Activated effector memory CD4-positive, alpha-beta T cell treated with Interleukin-2 at 50 U/mL for 16 hours (primary cell): Measurements from ENCODE around the gene ATP6V1A.

Experiments
- DNase-seq: peaks from one replicate; pipeline ENCODE4 v3.0.0-alpha.2; 2020

ATP6V1A gene

DNA sequence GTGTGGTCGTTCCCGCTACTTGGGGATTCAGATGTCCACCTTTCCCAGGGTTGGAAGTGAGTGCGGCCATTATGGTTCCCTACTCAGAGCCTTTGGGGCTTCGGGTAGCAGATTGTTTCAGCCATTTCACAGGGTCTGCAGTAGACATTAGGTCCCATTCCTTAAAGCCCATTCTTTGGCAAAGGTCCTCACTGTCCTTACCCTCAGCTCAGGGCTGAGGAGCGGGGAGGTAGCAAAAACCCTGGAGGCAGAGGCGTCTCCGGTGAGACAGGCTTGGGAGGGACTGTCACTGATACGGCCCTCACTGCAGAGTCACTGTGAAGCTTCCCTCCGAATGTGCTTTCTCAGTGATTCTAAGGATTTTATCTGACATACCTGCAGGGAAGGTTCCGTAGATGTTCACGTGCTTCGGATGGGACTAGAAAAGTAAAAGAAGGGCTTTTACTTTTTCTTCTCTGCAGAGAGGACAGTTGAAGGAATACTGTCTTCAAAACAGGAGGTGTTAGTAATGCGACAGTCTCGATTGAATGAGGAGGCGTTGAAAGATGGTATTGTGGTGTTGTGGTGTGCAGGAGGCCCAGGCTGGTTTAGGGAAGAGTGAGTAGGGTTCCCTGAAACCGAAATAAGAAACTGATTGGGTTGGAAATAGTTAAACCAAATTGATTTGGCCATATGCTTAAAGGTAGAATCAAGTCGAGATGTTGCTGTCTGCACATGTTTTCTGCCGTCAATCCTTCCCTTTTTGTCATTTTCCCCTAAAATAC is 630 bp downstream of the ATP6V1A start:
- DNase-seq = no peak

DNA sequence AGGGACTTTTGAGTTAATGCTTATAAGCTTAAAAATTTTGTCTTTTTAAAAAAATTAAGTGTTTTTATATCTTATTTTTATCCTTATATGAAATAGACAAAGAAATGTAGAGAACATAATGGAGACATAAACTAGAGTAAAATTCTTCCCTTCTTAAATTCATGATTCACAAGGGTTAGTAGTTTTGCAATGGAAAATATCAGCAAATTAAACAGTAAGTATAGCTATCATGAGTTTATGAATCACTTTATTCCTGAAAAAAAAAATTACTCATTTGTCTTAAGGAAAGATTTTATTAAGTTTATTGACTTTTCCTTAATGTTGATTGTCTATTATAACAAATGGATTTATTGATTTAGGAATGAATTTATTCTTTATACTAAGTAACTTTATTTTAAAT is 4.3 kb downstream of the ATP6V1A start:
- no peak for DNase-seq

DNA sequence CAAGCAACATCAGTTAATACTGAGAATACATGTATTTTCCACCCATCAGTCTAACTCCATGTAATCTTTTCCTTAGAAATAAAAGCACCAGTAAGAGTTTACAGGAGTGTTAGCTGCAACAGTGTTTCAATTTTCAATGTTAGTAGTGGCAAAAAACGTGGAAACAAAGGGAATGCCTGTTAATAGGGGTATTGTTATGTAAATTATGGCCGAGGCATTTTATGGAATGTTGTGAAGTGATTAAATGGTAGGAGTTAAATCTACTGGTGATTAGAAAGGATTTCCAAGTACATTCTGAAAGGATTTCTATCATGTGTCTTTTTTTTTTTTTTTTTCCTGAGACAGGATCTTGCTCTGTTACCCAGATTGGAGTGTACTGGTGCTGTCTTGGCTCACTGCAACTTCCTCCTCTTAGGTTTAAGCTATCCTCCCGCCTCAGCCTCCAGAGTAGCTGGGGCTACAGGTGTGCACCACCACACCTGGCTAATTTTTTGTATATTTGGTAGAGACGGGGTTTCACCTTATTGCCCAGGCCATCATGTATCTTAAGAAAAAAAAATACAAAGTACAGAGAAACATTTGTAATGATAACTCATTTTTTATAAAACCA is 6.6 kb downstream of the ATP6V1A start:
- no peak for DNase-seq

DNA sequence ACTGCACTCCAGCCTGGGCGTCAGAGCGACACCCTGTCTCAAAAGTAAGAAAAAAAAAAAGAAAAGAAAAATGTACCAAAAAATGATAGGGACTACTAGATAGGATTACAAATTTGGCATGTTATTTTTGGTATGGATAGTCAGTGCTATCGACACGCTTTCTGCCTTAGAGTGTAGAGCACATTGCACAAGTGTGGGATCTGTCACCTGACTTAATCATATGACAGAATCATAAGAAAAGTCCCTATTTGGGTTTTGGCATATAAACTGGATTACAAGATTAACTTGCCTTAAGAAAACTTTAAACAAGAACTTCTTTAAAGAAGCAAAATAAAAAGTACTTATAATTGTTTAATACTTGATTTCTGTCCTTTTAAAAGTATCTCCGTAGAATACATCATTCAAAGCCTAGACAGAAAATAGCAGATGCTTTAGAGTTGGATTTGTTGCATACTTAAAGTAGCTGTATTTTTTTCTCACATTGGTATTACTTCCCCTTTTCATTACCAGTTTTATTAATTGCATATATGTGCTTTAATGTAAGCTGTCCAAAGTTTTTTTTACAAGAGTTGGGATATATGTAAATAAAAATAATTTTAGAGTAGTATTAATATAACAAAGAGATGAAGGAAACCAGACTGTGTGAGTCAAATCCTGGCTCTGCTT is 7.8 kb downstream of the ATP6V1A start:
- DNase-seq = no peak

DNA sequence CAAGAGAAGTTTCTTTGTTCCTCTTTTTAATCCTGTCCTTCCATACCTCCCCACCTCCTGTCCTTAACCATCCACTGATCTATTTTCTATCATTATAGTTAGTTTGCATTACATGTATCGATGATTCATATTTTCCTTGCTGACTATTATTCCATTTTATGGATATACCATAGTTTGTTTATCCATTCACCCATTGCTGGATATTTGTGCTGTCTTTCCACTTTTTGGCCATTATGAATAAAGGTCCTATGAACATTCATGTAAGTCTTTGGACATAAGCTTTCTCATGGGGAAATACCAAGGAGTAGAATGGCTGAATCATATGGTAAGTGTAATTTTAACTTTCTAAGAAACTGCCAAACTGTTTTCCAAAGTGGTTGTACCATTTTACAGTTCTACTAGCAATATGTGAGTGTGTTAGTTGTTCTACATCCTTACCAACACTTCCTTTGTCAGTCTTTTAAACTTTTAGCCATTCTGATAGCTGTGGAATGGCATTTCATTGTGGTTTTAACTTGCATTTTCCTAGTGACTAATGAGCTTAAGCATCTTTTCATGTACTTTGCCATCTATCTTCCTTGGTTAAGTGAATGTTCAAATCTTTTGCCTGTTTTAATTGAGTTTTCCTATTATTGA is 11.7 kb downstream of the ATP6V1A start:
- no peak for DNase-seq

DNA sequence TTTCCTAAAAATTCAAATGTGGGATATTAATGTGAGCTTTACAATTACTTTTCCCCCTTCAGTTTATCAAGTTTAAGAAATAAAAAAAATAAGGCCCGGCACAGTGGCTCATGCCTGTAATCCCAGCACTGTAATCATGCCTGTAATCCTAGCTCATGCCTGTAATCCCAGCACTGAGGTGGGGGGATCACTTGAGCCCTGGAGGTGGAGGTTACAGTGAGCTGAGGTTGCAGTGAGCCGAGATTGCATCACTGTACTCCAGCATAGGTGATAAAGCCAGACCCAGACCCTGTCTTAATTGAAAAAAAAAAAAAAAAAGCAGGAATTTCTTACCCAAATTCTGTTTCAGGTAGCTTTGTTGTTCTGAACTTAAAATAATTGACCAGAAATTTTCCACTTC is 17.9 kb downstream of the ATP6V1A start:
- no peak for DNase-seq

DNA sequence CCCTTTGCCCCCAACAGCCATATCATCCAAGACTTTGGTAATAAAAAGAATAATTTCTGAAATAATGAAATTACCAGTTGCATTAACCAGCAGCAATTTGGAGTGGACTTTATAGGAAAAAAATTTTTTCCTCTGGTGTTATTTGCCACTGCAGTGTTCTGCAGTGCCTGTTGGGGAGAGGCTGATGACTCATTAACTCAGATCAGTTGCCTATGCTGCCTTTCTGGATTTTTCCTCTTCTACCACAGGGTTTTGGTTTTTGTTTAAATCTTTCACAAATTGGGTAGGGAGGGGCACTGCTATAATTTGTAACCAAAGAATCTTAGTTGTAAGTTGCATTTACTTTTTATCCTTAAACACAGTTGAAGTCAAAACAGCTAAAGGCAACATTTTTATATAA is 22.7 kb downstream of the ATP6V1A start:
- DNase-seq = no peak

DNA sequence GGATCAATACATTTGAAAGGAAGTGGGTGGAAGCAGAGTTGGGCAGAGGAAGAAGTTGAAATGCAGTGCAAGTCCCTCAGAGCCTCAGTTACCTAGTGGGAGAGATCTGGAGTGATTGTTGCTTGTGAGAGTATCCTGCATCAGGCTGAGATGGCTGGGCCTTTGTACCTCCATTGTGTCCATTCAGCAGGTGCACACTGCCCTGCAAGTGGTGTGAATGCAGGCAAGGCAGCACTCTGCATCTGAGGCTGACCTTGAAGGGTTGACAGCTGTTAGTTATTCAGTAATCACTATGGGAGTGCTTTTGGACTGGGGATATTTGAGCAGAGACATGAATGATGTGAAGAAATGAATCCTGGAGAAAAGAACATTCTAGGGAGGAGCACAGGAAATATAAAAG is 25.2 kb downstream of the ATP6V1A start:
- no peak for DNase-seq

DNA sequence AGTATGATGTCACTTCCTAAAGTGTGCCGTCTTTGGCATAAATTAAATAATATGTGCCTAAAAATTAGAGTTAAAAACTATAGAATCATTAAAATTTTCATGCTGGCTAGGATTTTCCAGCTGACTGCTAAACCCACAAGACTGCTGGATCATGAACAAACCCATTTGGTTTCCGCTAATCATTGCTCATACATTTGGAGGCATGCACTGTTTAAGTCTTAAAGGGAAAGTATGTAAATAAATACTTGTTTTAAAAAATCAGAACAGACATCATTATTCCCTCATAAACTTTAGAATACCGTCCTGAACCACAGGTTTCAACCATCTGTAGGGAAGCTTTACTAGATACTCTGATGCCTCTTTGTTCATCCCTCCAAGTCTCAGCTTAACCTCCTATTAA is 26.5 kb downstream of the ATP6V1A start:
- DNase-seq = no peak

DNA sequence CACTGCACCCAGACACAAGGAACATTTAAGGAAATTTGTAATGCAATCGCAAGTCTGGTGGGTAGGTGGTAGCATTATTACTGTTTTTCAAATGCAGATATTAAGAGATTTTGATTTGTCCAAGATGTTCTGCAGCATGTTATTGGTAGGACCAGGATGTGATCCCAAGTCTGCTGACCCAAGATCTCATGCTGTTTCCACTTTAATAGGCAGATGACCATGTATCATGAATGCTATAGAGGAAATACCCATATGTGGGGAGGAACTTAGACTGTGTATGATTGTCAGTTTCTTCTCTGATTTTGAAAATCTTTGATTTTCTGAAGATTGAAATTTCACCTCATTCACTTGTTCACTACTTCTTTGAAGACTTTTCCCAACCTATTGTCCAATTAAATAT is 28.7 kb downstream of the ATP6V1A start:
- no peak for DNase-seq

DNA sequence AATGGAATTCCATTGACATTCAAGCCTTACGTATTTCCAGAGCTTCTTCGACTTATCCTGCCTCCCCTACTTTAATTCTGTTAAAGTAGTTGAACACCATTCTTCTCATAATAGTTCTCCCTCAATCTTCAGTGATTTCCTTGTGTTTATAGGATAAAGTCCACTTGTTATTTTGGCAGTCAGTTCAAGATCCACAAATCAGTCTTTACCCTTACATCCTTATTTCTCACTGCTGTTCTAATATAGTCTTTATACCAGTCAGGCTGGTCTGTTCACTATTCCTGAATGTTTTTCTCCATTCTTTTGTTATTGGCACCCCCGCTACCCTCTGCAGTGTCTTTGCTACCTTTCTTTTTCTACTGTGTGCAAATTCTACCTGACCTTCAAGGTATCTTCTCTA is 29.7 kb downstream of the ATP6V1A start:
- DNase-seq = no peak

DNA sequence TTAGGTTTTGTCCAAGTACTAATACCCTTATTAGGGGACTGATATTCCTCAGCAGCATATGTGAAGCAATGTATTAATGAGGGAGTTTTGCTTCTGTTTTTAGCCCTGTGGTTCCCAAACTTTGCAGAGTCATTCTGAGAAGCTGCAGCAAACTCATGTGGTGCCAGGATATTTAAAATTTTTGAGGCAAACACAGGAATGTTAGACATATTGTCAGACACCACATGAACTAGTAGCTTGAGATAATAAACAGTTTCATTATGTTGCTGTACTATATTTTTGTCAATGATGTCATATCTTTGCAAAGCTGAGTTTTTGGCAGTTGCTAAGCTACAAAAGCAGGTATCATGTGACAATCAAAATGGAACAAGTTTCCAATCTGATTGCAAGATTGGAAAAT is 36.6 kb downstream of the ATP6V1A start:
- no peak for DNase-seq

DNA sequence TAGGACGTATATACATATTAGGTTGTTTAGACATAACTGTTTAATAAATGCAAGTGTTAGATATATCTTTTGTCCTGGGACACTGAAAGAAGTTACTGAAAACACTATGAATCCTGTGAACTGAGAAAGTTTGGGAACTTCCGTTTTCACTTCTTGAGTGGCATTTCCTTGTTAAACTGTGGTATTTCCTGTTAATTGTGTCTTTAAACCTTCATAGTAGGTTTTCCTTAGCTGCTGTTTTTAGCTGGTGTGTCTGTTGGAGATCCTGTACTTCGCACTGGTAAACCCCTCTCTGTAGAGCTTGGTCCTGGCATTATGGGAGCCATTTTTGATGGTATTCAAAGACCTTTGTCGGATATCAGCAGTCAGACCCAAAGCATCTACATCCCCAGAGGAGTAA is 37.1 kb downstream of the ATP6V1A start:
- no peak for DNase-seq

DNA sequence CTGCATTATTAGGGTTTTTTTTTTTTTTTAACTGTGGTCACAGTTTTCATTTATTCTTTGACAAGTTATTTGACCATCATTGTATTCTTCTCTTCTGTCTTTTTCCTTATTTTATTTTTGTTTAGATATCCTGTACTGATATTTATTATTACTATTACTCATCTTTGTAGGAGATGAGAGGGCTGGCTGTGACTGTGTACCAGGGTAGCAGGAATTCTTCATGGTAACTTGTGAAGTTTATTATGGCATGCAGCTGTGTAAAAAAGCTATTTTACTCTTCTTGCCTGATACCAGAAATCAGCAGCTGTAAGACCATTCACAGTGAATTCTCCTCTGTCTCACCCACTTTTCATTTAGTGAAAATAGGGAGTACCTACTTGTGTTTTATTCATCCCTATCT is 44.5 kb downstream of the ATP6V1A start:
- no peak for DNase-seq

DNA sequence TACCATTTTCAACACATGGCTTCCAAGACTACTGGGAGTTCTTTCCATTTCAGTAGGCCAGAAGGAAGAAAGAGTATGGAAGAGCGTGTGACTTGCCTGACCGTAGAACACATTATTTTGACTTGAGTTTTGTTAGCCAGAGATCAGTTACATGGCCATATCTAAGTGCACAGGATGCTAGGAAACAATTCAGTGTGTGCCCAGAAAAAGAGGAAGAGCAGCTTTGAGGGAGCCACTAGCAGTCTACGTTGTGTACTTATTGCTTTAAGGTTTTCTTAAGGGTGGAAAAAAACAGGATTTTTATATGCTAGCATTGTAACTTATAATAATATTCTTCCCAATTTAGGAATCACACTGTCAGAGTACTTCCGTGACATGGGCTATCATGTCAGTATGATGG is 47.7 kb downstream of the ATP6V1A start:
- DNase-seq = no peak

DNA sequence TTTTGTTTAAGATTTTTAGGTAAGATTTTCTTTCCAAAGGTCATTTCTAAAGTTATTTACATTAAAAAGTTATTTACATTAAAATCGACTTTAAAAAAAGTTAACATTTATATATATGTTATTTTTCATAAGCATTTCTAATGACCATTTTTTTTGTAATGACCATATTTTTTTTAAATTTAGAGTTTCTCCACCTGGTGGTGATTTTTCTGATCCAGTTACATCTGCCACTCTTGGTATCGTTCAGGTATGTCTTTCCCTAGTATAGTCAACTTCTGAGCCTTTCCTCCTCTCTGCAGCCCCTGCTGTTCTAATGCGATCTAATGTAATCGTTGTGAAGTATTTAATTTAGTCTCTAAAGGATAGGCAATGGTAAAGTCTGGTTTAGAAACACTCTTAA is 48.9 kb downstream of the ATP6V1A start:
- no peak for DNase-seq

DNA sequence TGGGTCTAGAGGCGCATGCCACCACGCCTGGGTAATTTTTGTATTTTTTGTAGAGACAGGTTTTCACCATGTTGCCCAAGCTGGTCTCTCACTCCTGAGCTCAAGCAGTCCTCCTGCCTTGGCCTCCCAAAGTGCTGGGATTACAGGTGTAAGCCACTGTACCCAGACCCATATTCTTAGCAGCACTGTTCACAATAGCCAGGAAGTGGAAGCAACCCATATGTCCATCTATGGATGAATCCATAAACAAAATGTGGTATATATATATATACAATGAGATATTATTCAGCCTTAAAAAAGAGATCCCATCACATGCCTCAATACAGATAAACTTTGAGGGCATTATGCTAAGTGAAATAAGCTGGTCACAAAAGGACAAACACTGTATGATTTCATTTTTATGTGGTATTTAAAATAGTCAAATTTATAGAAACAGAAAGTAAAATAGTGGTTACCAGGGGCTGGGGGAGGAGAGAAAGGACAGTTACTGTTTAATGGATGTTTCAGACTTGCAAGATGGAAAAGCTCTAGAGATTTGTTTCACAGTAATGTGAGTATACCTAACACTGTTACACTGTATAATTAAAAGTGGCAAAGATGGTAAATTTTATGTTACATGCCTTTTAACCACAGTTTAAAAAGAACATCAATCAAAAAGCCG is 56.1 kb downstream of the ATP6V1A start:
- no peak for DNase-seq

DNA sequence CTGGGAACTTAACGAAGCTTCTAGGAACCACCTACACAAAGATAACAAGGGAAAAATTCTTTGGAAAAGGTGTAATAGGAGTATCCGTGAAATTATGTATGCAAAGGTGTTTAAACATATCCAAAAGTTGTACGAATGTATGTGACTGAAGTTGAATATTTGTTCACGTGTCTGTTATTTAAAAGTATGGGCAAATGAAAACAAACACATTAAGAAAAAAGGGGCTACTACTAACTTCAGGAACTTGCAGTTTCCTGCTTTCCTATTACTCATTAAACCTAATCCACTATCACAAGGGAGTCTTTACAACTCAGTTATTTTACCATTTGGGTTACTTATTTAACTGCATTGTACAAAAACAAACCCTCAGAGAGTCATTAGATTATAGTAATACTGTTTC is 57.8 kb downstream of the ATP6V1A start:
- no peak for DNase-seq

DNA sequence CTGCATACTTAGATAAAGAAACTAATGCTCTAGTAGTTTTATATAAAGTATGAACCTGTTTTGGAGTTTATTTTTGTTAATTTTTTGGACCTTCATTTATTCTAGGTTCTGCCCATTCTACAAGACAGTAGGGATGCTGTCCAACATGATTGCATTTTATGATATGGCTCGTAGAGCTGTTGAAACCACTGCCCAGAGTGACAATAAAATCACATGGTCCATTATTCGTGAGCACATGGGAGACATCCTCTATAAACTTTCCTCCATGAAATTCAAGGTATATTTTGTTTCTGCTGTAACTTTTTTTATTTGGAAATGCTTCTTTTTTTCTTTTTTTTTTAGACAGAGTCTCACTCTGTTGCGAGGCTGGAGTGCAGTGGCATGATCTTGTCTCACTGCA is 58.4 kb downstream of the ATP6V1A start:
- no peak for DNase-seq

DNA sequence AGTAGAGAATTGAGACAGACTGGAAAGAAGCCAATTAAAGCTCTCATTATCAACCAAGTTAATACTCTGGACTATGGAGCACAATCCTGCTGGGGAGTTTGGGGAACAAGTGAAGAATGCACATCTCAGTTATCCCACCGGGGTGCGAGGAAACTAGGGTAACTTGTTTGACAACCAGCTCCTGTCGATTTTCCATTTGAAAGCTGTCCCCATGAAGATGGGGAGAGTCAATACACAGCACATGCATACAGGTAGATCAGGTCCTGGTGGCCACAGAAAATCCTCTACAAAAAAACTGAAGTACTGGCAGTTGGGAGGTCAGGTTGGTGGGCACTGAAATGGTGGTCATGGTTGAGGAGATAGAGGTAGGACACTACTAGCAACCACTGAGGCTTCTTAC is 66.0 kb downstream of the ATP6V1A start:
- DNase-seq = no peak

DNA sequence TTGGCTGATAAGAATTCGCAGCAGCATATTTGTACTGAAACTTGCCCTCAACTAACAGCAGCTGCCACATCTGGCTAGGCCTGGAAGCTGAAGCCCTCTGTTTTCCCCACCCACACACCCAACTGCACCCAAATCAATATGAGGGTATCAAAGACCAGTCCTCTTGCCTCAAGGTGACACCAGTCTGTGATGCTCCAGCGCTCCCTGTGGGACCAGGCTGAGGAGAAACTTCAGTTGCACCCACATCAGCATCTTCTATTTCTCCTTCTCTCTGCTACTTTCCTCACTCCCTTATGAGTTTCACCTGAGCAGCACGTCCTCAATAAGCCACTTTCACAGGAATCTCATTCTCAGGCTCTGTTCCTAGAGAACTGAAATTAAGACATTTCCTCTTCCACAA is 73.0 kb downstream of the ATP6V1A start:
- no peak for DNase-seq

DNA sequence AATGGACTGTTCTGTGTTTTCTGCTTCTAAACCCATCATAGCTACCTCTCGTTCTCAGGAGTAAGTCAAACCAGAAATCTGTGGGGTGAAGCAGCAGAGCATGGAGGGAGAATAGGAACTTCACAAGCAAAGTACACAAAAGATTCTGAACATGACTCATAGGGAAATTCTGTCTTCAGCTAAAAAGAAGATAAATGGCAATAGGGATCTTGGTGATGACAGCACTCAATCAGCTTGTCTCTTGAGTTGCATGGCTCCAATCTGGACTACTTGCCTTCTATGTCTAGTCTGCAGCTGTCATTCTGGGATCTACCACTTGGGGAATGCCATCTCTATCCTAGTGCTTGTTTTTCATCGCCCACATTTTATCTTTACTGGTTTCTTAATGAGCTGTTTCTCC is 78.3 kb downstream of the ATP6V1A start:
- no peak for DNase-seq

DNA sequence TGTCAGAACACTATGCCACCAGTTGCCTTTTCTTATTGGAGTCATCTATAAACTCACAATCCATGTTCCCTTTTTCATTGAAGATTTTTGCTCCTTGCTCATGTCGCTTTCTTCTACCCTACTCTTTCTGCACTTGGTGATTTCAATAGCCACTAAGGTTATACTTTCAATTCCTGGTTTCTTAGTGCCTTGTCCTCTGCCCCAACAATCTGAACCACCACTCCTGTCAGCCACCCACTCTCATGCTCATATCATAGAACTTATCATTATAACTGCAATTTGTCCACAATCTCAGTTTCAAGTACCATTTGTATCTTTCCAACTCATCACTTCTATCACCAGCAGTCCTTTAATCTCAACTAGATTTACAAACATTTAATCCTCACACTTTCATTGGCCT is 81.8 kb downstream of the ATP6V1A start:
- no peak for DNase-seq
